ENCODE measurements around the gene MCC.

The MCC gene

DNA sequence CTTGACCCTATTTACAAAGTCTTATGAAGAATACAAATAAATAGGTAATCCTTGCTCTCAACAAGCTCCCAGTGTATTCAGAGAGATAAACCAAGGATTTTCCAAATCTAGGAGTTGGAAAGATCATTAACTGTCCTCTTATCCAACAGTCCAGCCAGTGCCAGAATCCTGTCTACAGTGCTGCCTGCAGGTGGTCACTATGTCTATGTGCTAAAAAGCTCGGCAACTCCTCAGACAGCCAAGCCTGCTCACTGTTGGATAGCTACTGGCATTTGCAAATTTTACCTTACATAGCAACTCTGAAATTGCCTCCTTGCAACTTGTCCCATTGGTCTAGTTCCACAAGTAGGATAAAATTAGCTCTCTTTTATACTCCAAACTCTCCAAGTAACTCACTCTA, 324.2 kb downstream of the MCC start:
- DNase-seq, result no peak

DNA sequence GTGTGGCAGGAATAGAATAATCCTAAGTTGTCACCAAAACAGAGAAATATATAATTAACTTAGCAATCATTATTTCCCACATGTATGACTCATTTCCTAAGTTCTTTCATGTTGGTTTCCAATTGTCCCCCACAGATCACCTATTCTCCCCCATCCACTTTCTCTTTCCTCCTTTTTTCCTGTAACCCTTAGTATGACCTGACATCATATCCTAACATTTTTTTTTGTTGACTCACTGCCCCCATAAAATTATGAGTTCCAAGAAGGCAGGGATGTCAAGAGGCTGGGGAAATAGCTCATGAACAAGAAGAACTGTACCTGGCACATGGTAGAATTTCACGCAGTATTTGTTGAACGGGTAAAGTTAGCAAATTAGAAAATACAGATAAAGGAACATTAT, 324.9 kb downstream of the MCC start:
- DNase-seq, result no peak

DNA sequence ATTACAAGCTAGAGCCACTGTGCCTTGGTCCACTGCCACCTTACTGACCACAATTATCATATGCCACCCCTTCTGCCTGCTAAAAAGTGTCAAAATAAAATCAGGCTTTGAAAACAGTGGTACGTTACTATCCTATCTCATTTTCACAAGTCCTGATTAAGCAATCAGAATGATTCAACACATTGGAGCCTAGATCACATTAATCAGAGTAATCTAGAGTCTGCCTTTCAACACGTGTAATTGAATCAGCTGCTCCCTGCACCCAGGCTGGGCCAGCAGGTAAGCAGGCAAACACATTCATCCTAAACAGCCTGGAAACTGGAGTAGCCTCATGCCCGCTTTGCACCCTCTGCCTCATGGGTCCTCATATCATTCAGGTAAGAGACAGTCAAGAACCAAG, 325.5 kb downstream of the MCC start:
- DNase-seq, result peak; percentile 11

DNA sequence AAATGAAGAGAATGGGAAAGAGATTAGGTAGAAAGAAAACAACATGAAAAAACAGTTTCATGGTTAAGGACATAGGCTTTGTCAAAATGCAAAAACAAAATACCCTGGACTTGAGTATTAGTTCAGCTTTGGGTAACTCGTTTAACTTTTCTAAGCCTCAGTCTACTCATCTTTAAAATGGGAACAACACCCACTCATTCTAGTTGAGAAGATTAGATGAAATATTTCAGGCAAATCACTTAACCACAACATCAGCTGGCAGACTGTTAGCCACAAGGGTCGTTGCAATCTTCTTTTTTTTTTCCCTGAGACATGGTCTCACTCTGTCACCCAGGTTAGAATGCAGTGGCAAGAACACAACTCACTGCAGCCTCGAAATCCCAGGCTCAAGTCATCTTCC, 326.0 kb downstream of the MCC start:
- DNase-seq, result no peak

DNA sequence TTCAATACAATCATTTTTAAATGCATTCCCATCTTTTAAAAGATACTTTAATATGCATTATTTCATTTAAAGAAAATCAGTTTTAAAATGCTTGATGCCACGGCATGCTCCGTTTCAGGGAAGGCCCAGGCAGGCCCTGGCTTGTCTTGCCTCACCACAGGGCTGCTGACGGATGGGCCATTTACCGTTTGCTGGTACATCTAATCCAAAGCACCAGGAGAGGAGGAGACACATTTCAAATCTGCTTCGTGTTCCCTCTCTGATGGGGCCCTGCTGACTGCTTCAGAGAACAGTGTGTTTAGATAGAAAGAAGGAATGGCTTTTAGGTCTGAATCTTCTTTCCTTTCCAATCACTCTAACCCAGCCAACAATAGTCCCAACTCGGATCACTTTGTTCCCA, 326.4 kb downstream of the MCC start:
- DNase-seq, result no peak

DNA sequence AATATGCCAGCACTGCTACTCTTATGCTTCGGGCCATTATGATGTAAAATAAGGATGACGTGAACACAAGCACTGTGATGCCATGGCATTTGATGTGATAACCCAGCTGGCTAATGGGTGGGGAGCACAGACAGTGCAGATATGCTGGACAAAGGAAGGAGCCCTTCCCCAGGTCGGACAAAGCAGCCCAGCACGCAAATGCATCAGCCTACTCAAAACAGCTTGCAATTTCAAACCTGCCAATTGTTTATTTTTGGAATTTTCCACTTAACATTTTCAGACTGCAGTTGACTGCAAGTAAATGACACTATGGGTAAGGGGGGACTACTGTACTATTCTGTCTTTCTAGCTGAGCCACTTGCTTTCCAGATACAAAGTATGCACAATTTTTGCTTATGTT, 330.4 kb downstream of the MCC start:
- DNase-seq, result no peak

DNA sequence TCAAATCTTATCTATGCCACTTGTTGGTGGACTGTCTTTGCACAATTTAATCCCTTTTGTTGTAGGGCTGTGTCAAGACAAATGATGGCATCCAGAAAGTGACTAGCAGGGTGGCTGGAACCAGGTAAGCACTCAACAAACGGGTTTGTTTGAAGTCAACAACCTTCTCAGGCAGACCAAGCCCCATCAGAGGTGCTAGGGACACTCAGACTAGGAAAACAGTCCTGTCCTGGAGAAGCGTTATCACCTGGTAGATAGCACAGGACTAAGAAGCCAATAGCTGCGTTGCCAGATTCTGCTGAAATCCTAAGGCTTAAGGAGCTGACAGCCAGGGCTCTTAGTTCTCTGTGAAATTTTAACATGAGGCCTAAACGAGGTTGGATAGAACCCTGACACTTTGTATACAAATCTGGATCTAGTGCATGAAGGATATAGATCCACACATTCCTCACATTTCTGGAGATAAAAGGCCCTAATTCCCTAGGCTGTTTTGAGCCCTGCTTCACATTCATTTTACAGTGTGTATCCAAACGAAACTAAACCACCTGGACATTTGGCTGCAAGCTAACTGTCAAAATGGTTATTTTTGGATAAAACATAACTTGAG, 331.9 kb downstream of the MCC start:
- DNase-seq, result no peak

DNA sequence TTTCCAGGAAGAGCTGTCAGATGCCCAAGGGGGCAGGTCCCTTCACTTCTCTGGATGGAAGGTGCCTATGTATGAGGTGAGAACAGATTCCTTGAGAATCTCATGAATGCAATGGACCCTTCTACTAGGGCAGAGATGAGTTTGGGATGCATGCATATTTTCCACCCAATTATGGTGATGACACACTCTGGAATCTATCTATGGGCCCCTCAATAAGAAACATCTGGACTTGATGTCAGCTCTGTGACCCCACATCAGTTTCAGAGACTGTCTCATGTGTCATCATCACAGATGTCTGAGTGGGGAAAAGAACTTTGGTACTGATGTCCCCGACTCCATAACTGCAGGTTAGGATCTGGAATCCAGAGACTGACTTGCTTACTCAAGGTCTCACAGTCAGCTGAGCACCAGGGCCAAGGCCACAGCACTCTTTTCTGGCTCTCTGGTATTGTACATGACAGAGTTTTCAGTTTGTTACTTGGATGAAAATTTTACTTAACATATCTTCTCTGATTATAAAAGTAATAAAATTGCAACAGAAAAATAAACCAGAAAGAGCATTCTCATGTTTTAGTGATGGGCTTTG, 334.6 kb downstream of the MCC start:
- no peak for DNase-seq

DNA sequence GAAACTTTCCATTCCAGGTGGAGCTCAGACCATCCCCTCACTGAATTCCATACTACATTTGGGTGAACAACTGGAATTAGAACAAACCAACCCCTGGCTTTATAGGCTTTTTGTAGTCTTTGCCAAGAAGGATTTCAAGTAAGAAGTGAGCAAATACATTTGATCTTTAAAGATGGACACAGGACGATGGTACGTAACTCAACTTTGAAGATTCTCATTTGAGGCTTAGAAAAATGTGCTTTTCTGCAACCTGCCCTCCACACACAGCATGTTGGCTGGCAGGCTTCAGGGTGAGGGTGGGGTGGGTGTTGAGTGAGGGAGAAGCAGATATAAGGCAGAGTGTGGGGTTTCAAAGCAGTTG, 335.9 kb downstream of the MCC start:
- no peak for DNase-seq

DNA sequence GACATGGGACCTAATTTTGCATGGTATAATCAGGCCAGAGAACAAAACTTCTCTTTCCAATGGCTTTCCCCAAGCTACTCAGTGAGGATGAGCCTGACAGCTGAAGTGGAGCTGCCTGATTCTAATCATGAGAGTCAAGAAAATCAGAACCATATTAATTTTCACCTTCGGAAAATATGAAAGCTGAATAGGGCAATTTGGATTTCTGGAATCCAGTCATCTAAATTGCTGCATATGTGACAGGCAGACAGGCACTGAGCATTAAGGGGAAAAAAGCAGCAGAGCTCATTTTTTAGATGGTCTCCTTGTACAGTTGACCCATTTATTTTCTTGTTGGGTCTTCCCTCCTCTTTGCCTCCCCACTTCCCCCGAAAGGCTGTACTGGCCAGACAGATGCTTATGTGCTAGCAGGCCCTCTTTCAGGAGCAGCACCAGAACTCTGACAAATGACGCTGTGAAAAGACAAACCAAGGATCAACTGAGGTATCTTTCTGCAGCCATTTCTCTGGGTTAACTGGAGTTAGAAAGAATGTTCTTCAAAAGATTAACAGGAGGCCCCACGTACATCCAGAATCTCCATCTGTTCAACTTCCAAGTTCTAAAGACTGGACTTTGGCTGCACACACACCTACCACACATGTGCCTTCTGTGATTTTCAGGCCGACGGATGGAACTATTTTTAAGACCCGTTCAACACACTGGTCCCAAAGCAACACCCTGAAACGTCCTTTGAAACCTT, 336.4 kb downstream of the MCC start:
- no peak for DNase-seq

DNA sequence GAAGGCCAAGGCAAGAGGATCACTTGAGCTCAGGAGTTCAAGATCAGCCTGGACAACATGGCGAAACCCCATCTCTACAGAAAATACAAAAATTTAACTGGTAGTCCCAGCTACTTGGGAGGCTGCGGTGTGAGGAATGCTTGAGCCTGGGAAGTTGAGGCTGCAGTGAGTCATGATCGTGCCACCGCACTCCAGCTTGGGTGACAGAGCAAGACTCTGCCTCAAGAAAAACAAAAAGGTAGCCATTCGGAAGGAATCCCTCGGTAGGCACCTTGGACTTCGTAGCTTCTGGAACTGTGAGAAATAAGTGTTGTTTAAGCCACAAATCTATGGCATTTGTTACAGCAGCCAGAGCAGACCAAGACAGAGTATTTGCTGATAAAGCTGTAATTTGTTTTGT, 337.4 kb downstream of the MCC start:
- no peak for DNase-seq

DNA sequence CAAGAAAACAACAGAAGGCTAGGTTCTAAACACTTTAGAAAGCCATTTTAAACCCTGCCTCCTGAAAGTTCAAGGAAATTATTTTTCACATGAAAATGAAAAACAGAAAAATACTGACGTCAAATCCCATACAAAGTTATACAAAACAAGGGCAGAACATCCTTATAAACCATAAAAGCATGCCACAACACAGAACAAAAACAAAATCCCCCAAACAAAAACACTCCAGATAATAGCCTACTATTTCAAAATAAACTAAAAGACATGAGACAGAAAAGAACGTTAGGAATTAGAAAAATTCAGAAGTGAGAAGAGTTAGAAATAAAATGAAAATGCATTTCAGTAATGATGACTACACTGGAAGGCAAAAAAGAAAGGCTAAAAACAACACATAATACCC, 338.0 kb downstream of the MCC start:
- no peak for DNase-seq

DNA sequence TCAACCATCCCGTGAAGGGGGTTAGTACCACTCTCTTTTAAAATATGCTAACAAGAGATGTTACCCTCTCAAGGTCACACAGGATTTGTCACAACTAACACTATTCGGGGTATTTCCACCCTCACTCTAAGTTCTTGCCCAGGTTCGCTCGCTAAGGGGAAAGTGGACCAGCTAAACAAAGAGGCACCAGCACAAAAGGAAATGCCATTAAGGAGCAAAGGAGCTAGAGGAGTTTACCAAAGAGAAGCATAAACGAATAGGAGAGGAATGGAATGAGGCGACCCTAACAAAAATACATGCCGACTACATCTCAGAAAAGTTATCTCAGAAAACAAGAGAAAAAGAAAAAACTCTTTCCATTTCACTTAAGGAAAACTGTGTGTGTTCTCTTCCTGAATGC, 340.7 kb downstream of the MCC start:
- no peak for DNase-seq

DNA sequence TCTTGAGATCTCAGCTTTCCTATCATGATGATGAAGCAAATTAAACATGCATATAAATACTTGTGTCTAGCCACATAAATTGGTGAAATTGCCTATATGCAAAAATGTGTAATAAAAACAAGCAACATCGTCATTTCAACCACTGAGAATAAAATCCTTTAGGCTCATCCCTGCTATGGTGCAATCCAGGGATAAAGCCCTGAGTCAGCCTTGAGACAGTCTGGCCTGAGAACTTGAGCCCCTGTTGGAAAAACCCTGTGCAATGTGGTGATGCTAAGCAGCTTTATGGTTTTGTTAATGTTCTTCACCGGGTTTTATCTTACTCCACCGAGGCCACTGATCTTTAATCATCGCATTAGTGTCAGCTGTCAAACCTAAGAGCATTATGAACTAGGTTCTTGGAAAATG, 341.1 kb downstream of the MCC start:
- DNase-seq, result no peak

DNA sequence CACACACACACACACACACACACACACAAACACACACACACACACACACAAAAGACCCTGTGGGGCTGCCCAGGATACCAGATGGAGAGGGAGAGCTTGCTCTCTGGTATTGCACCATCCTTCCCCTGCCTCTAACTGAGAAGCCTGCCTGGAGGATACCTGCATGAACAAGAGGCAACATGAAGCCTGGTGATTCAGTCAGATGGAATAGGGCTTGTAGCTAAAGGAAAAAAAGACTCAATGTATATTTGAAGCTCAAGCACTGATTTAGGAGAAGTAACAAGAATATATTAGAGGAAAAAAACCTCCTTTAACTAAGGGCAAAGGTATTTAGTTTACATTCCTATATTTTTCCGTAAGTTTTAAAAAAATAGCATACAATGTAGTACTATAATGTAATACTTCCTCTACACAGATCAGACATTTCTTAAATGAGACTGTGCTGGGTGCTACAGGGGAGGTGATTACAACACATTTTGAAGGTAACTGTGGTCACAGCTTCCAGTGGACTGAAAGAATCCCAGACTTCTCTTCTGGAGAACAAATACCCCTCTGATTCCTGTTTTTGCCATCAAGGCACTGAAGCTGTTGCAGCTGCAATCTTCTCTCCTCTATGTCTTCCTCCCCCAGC, 342.4 kb downstream of the MCC start:
- DNase-seq, result no peak

DNA sequence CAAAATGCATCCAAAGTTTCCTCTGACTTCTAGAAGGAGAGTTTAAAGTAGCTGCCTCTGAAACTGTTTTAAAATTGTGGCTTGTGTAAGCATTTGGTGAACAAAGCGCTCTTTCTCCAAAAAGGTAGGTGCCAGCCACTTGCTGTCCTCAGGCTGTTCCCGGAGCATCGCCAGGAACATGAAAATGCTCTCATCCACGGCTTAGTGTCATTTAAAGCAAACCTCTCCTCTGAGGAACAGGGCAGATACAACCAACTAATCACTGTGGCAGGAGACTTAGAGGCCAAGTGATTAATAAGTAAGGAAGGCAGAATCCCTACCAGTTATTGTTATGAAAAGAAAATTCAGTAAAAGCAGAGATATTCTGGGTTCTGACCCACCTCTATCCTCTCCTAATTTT, 346.1 kb downstream of the MCC start:
- DNase-seq, result no peak

DNA sequence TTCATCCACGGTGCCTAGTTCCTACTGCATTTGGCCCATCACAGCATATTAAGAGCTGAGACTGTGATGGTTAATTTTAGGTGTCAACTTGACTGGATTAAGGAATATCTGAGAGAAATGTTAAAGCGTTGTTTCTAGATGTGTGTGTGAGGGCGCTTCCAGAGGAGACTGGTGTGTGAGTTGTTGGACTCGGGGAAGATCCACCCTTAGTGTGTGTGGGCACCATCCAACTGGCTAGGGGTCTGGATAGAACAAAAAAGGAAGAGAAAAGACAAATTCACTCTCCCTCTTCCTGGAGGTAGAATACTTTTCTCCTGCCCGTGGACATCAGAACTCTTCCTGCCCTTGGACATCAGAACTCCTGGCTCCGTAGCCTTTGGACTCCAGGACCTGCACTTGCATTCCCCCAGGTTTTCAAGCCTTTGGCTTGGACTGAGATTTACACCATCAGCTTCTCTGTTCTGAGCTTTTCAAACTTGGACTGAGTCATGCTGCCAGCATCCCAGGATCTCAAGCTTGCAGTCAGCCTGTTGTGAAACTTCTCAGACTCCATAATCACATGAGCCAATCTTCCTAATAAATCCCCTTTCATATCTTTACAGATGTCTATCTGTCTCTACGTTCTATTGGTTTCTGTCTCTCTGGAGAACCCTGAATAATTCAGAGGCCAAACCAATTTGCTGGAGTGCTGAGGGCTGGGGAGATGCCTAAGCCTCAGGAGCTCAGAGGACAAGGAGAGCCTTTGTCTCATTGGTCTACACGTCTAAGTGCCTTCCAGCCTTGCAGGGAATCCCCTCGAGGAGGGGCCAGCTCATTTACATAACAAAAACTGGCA, 347.2 kb downstream of the MCC start:
- no peak for DNase-seq

DNA sequence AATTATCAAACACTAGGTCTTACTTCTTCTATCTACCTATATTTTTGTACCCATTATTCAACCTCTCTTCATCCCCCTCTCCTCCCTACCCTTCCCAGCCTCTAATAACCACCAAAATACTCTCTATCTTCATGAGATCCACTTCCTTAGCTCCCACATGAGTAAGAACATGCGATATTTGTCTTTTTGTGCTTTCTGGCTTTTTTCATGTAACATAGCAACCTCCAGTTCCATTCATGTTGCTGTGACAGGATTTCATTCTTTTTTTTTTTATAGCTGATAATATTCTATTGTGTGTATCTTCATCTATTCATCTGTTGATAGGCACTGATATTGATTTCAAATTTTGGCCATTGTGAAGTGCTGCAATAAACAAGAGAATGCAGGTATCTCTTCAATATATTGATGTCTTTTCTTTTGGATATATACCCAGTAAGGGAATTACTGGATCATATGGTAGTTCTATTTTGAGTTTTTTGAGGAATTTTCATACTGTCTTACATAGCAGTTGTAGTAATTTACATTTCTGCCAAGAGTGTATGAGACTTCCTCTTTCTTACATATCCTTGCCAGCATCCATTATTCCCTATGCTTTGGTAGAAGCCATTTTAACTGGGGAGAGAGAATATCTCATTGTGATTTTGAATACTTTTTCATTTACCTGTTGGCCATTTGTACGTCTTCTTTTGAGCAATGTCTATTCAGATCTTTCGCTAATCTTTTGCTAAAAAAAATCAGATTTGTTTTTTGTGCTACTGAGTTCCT, 354.9 kb downstream of the MCC start:
- no peak for DNase-seq

DNA sequence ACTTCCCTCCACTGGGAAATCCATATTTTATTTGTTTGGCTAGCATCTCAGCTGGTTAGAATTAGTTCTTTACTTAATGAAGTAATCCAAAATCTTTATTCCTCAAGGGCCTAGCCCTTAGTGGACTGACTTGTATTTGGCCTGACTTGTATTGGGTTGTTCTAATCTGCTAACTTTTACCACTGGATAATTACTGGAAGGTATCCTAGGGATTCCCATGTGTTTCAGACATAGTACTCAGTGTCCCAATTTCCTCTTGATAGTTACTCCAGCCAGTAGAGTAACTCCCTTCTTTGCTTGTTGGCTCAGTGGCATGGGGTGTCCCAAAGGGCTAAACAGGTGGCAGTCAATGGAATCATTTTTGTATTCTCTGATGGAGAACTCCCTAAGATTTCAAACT, 355.7 kb downstream of the MCC start:
- DNase-seq, result no peak

DNA sequence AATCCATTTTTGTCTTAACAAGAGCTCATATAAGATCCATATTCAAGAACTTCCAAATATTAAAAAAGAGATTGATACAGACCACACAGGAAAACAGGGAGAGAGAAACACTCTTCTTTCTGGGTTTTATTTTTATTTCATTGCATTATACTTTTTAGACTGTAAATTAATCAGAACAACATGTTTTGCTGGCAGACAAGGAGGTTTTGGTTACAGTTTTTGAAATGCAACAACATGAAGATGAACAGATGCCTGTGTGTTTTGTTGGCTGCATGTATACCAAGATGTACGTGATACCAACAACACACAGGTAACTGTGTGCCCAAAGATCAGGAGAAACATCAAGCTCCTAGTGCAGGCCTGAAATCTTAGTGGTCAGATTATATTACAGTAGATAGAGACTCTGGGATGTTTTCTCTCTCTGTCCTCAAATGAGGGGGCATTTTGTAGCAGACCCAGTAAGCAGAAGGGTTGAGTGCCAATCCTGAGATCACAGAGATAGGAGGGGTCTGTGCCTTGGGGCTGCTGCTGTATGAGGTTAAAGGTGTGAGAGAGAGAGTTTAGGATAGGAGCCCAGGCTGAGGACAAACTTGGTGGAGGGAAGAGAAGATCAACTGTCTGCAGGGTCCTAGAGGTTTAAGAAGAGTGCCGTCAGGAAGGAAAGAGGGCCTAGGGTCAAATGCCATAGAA, 359.5 kb downstream of the MCC start:
- DNase-seq, result no peak

DNA sequence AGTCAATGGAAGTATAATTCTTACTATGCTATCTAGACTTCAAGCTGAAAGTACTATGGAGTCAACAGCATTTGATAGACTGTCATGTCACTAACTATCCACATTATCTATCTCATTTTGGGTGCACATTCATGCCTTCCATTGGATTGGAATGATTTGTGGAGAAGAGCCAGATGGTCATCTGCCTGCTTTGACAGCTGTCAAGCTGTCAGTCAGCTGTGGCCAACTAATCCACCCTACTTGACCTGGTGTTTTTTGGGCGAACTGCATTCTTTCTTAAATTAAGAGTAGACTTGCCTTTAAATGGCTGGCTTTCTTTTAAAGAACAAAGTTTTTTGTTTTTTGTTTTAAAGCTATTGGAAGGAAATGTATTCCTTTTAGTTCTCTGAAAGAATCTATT, 360.2 kb downstream of the MCC start:
- no peak for DNase-seq

DNA sequence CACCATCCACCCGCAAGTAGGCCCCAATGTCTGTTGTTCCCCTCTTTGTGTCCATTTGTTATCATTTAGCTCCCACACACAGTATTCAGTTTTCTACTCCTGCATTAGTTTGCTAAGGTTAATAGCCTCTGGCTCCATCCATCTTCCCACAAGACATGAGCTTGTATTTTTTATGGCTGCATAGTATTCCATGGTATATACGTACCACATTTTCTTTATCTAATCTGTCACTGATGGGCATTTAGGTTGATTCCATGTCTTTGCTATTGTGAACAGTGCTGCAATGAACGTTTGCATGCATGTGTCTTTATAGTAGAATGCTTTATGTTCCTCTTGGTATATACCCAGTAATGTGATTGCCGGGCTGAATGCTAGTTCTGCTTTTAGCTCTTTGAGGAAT, 361.2 kb downstream of the MCC start:
- no peak for DNase-seq
